Activated T-cell treated with anti-CD3 and anti-CD28 coated beads, Interleukin-2, amount 50 U/mL, for 72 hours (primary cell): ENCODE results near the gene SLC32A1. TPM values are rescaled to one million over a fixed set of nuclear protein-coding genes. Genes with fewer than 3 reads are reported as not detected.

Experiments
- ATAC-seq, 2 donors: fragments of 150-1000 bp; cut with Tn5 transposase; replicated peaks in 1 of 2; 2 replicates each; pipeline ENCODE4 v1.10.0; 2021; ENCODE audit warnings: moderate library complexity in 2 of 2, mild to moderate bottlenecking in 1 of 2
- DNase-seq, 2 donors: peaks; one replicate each; pipeline ENCODE4 v3.0.0; 2021 to 2022; ENCODE audit warnings: mixed read lengths in 1 of 2
- H3K27ac Mint-ChIP-seq: one replicate; pipeline ENCODE4 v1.8.0; 2022; ENCODE audit warnings: mild to moderate bottlenecking, moderate library complexity, mixed read lengths
- H3K27me3 Mint-ChIP-seq: one replicate; pipeline ENCODE4 v1.8.0; 2022; ENCODE audit warnings: low read depth, mixed read lengths
- H3K36me3 Mint-ChIP-seq, 2 donors: one replicate each; pipeline ENCODE4 v1.8.0; 2022; ENCODE audit warnings: mixed read lengths in 2 of 2, mild to moderate bottlenecking in 1 of 2; ENCODE audit not compliant: insufficient read depth in 2 of 2
- H3K4me1 Mint-ChIP-seq: one replicate; pipeline ENCODE4 v1.8.0; 2022; ENCODE audit warnings: low read depth, mixed read lengths
- H3K4me3 Mint-ChIP-seq, 2 donors: one replicate each; pipeline ENCODE4 v1.8.0; 2022; ENCODE audit warnings: mild to moderate bottlenecking in 2 of 2, mixed read lengths in 2 of 2, moderate library complexity in 2 of 2
- H3K9me3 Mint-ChIP-seq, 2 donors: one replicate each; pipeline ENCODE4 v1.8.0; 2022; ENCODE audit warnings: mixed read lengths in 2 of 2
- total RNA-seq, 2 donors: library from RNA; stranded (reverse); gene quantifications; one replicate each; pipeline ENCODE4 v1.2.3, GENCODE V29; 2022

Gene SLC32A1
- total RNA-seq, 2 donors from 2014 or later = 0.12 TPM; not detected in 1

- Mint-ChIP-seq H3K27ac (no peak overlapping the region), H3K36me3 (peaks cover 8 to 25% of the 10 kb centered on the region in 2 donors), H3K27me3 (no peaks in the 10 kb centered on the region), H3K4me1 (peaks cover 31% of the 10 kb centered on the region), H3K9me3 (no peaks in the 10 kb centered on the region), H3K4me3 (no peak overlapping the region)
- ATAC-seq (no peak), DNase-seq (no peak)
These were observed 41.8 kb downstream of the SLC32A1 start for GRCh38 chr20:38766071-38766470.

- ATAC-seq (no peak), DNase-seq (no peak)
- H3K27me3 Mint-ChIP-seq = no peaks in the 10 kb centered on the region
- H3K36me3 Mint-ChIP-seq = peaks cover 18 to 34% of the 10 kb centered on the region in 2 donors
- no peak overlapping the region for H3K4me3 Mint-ChIP-seq
- peaks cover 0 to 3% of the 10 kb centered on the region in 2 donors for H3K9me3 Mint-ChIP-seq
- no peak overlapping the region for H3K27ac Mint-ChIP-seq
- H3K4me1 Mint-ChIP-seq = peaks cover 8% of the 10 kb centered on the region
These were observed 45.4 kb downstream of the SLC32A1 start for GRCh38 chr20:38769376-38770295.

- DNase-seq (no peak), ATAC-seq (no peak)
- H3K36me3 Mint-ChIP-seq = peaks cover 18 to 33% of the 10 kb centered on the region in 2 donors
These were observed 46.3 kb downstream of the SLC32A1 start for GRCh38 chr20:38770546-38770945.

GRCh38 chr20:38770970-38771369 lies 46.7 kb downstream of the SLC32A1 start:
- Mint-ChIP-seq H3K4me1 (no peaks in the 10 kb centered on the region), H3K9me3 (peaks cover 0 to 3% of the 10 kb centered on the region in 2 donors), H3K36me3 (peaks cover 18 to 29% of the 10 kb centered on the region in 2 donors), H3K27me3 (no peaks in the 10 kb centered on the region), H3K27ac (no peak overlapping the region), H3K4me3 (no peak overlapping the region)
- no peak for ATAC-seq
- DNase-seq = no peak

More at GRCh38 chr20:38770546-38770945, 46.3 kb downstream of the SLC32A1 start:
- Mint-ChIP-seq H3K9me3 (peaks cover 0 to 3% of the 10 kb centered on the region in 2 donors), H3K4me3 (no peak overlapping the region), H3K27me3 (no peaks in the 10 kb centered on the region), H3K4me1 (no peaks in the 10 kb centered on the region), H3K27ac (no peak overlapping the region)

GRCh38 chr20:38771621-38772020 lies 47.3 kb downstream of the SLC32A1 start:
- H3K4me1 Mint-ChIP-seq = no peaks in the 10 kb centered on the region
- no peaks in the 10 kb centered on the region for H3K27me3 Mint-ChIP-seq
- H3K36me3 Mint-ChIP-seq = peaks cover 18 to 26% of the 10 kb centered on the region in 2 donors
- peaks cover 0 to 3% of the 10 kb centered on the region in 2 donors for H3K9me3 Mint-ChIP-seq
- H3K27ac Mint-ChIP-seq = no peak overlapping the region
- H3K4me3 Mint-ChIP-seq = no peak overlapping the region
- ATAC-seq (no peak), DNase-seq (no peak)

- H3K27me3 Mint-ChIP-seq = no peaks in the 10 kb centered on the region
- DNase-seq (no peak), ATAC-seq (no peak)
- H3K4me3 Mint-ChIP-seq = no peak overlapping the region
- no peak overlapping the region for H3K27ac Mint-ChIP-seq
- H3K36me3 Mint-ChIP-seq = peaks cover 14 to 17% of the 10 kb centered on the region in 2 donors
- no peaks in the 10 kb centered on the region for H3K4me1 Mint-ChIP-seq
- H3K9me3 Mint-ChIP-seq = peaks cover 0 to 3% of the 10 kb centered on the region in 2 donors
These were observed 49.9 kb downstream of the SLC32A1 start for GRCh38 chr20:38774167-38774566.

- Mint-ChIP-seq H3K27me3 (no peaks in the 10 kb centered on the region), H3K9me3 (peaks cover 0 to 3% of the 10 kb centered on the region in 2 donors), H3K4me3 (no peak overlapping the region), H3K4me1 (peaks cover 10% of the 10 kb centered on the region), H3K36me3 (peaks cover 13 to 15% of the 10 kb centered on the region in 2 donors), H3K27ac (peak overlapping the region; percentile 57)
- DNase-seq (no peak), ATAC-seq (peak in 1 of 2 donors; percentile 58)
These were observed 52.1 kb downstream of the SLC32A1 start for GRCh38 chr20:38776363-38776762.

Other genes starting within 250 kb of the SLC32A1 start
- not detected for gene ADIG, start 143.3 kb upstream of the SLC32A1 start, total RNA-seq
- not detected for gene ARHGAP40, start 122.7 kb upstream of the SLC32A1 start, total RNA-seq
- 1 to 10 TPM; 8.2 to 8.7 TPM for gene ACTR5, start 24.0 kb downstream of the SLC32A1 start, total RNA-seq
- 100 to 1,000 TPM; 143 to 184 TPM for gene PPP1R16B, start 81.2 kb downstream of the SLC32A1 start, total RNA-seq
- gene FAM83D, start 201.9 kb downstream of the SLC32A1 start, total RNA-seq = 10 to 100 TPM; 10.4 to 10.5 TPM
- gene DHX35, start 237.9 kb downstream of the SLC32A1 start, total RNA-seq = 10 to 100 TPM in 1 of 2 donors, 1 to 10 TPM in 1; 9.4 to 14.2 TPM